ENCODE results near the gene ZNF512. TPM values are rescaled to one million over a fixed set of nuclear protein-coding genes. Genes with fewer than 3 reads are reported as not detected.
"Not testable (repeated sequence)": the region's sequence is repeated elsewhere in the genome, so short reads cannot be mapped to it uniquely, and the experiment has no call there.

Gene ZNF512
- 10 to 100 TPM in 3 of 6 donors, 1 to 10 TPM in 3; 6.8 to 20.5 (median 10.0) TPM for total RNA-seq
- polyA plus RNA-seq = 10 to 100 TPM in 1 of 2 donors, 1 to 10 TPM in 1; 6.1 to 13.7 TPM

GRCh38 chr2:27582695-27583389 is at the start of gene ZNF512:
ZNF512 (plus strand) TSS chr2:27583042; CDS start chr2:27583113, 71 bp downstream.
- Histone ChIP-seq H3K4me3 (peak within 1 kb of the TSS; percentile 45 to 63 (median 62)), H3K27ac (peak within 1 kb of the TSS; percentile 25 to 64 (median 44)), H3K36me3 (no peaks in the 10 kb centered on the region), H3K4me1 (peaks cover 9 to 22% (median 12%) of the 10 kb centered on the region in 3 donors), H3K27me3 (no peaks in the 10 kb centered on the region), H3K9me3 (no peaks in the 10 kb centered on the region)
- ATAC-seq (peak; percentile 92 to 98 (median 96)), FAIRE-seq (peak; percentile 17), DNase-seq (peak; percentile 80 to 92 (median 84))
- TF ChIP-seq CTCF (IDR thresholded peaks at IDR 0.05) = no peak
- intact Hi-C loops (cut with DNase I) = no loop called here
- WGBS, 2 donors = 1% methylated on average over 35 to 38 of the region's 38 CpGs

- no peak overlapping the region for H3K4me3 ChIP-seq
- H3K36me3 ChIP-seq = no peaks in the 10 kb centered on the region
- ATAC-seq (no peak), DNase-seq (no peak), FAIRE-seq (no peak)
- no peak overlapping the region for H3K27ac ChIP-seq
- intact Hi-C loops (cut with DNase I) = no loop called here
- 37 to 50% methylated on average over 4 of the region's 4 CpGs for WGBS, 2 donors
- H3K9me3 ChIP-seq = no peaks in the 10 kb centered on the region
- H3K27me3 ChIP-seq = no peaks in the 10 kb centered on the region
- H3K4me1 ChIP-seq = no peaks in the 10 kb centered on the region
- TF ChIP-seq CTCF (IDR thresholded peaks at IDR 0.05) = no peak
Measured at GRCh38 chr2:27537287-27537686, 45.6 kb upstream of the ZNF512 start.

- ATAC-seq; H3K4me1 ChIP-seq; H3K9me3 ChIP-seq; H3K36me3 ChIP-seq; H3K4me3 ChIP-seq; DNase-seq; H3K27me3 ChIP-seq; intact Hi-C loops (cut with DNase I); FAIRE-seq; H3K27ac ChIP-seq: not testable (repeated sequence)
- WGBS, 2 donors = 43 to 58% methylated on average over 4 of the region's 6 CpGs
Measured at GRCh38 chr2:27538839-27539450, 43.9 kb upstream of the ZNF512 start.

GRCh38 chr2:27539649-27540048 is 43.2 kb upstream of the ZNF512 start:
- WGBS, 2 donors = 92% methylated on average over 14 to 27 of the region's 35 CpGs
- H3K27ac ChIP-seq; H3K4me1 ChIP-seq; H3K9me3 ChIP-seq; FAIRE-seq; intact Hi-C loops (cut with DNase I); H3K36me3 ChIP-seq; H3K27me3 ChIP-seq; H3K4me3 ChIP-seq; ATAC-seq: not testable (repeated sequence)
- DNase-seq = peak in 1 of 6 donors; percentile 58

GRCh38 chr2:27544143-27544821 is 38.6 kb upstream of the ZNF512 start:
- no peaks in the 10 kb centered on the region for H3K4me1 ChIP-seq
- intact Hi-C loops (cut with DNase I) = no loop called here
- WGBS, 2 donors = 84% methylated on average over 6 of the region's 6 CpGs
- no peak for ATAC-seq
- no peak overlapping the region for H3K27ac ChIP-seq
- no peak overlapping the region for H3K4me3 ChIP-seq
- H3K27me3 ChIP-seq = no peaks in the 10 kb centered on the region
- no peaks in the 10 kb centered on the region for H3K9me3 ChIP-seq
- no peak for FAIRE-seq
- no peaks in the 10 kb centered on the region for H3K36me3 ChIP-seq
- TF ChIP-seq CTCF (IDR thresholded peaks at IDR 0.05) = no peak
- no peak for DNase-seq
